ENCODE data around the gene RHCE.

- TF ChIP-seq GATA2 (IDR thresholded peaks at IDR 0.05; ENCODE audit: low read depth, low read length) (no peak), GATA3 (IDR thresholded peaks at IDR 0.05; ENCODE audit: low read depth, low read length) (no peak)
Observed at GRCh38 chr1:25469177-25469576, 48.6 kb upstream of the RHCE start.
